Measurements from ENCODE around the gene CBFB. TPM values are rescaled to one million over a fixed set of nuclear protein-coding genes. Genes with fewer than 3 reads are reported as not detected.
"Not testable (repeated sequence)": the region's sequence is repeated elsewhere in the genome, so short reads cannot be mapped to it uniquely, and the experiment has no call there.

The CBFB gene
- total and polyA plus RNA-seq, 11 donors = 11.3 to 53.6 (median 28.1) TPM

GRCh38 chr16:66988197-66988788, 40.7 kb upstream of the CBFB start, which contains the start of gene CES4A:
TSS of gene CES4A (plus strand) at chr16:66988589. CDS start at chr16:66988773, 184 bp downstream.
- DNase-seq (no peak), ATAC-seq (no peak)
- Histone ChIP-seq H3K27ac (no peak within 1 kb of the TSS), H3K4me1 (no peaks in the 10 kb centered on the region), H3K4me3 (no peak within 1 kb of the TSS), H3K27me3 (no peaks in the 10 kb centered on the region), H3K36me3 (no peaks in the 10 kb centered on the region), H3K9me3 (no peaks in the 10 kb centered on the region)
- 75 to 83% (median 78%) methylated on average over 10 to 11 of the region's 11 CpGs for WGBS, 4 donors
- intact Hi-C loops (cut with DNase I) = no loop called here
- TF ChIP-seq CTCF (IDR thresholded peaks at IDR 0.05) = no peak
- no peak for TF ChIP-seq POLR2A (IDR thresholded peaks at IDR 0.05)

- no peak for ATAC-seq
- H3K9me3 ChIP-seq = no peaks in the 10 kb centered on the region
- 87 to 92% (median 90%) methylated on average over 2 of the region's 2 CpGs for WGBS, 4 donors
These were observed 37.3 kb upstream of the CBFB start for GRCh38 chr16:66991545-66992077.

GRCh38 chr16:66993558-66993957, 35.4 kb upstream of the CBFB start:
- H3K36me3 ChIP-seq; DNase-seq; H3K27ac ChIP-seq; ATAC-seq; H3K9me3 ChIP-seq; intact Hi-C loops (cut with DNase I); H3K27me3 ChIP-seq; H3K4me3 ChIP-seq: not testable (repeated sequence)
- WGBS, 4 donors = 94 to 96% (median 95%) methylated on average over 12 of the region's 12 CpGs
- peaks cover 0 to 19% (median 4%) of the 10 kb centered on the region in 12 donors for H3K4me1 ChIP-seq

More at GRCh38 chr16:66991545-66992077, 37.3 kb upstream of the CBFB start:
- Histone ChIP-seq H3K36me3 (no peaks in the 10 kb centered on the region), H3K4me1 (peaks cover 0 to 9% (median 1%) of the 10 kb centered on the region in 12 donors), H3K27ac (no peak overlapping the region), H3K4me3 (no peak overlapping the region), H3K27me3 (no peaks in the 10 kb centered on the region)
- intact Hi-C loops (cut with DNase I) = no loop called here
- DNase-seq = no peak
- no peak for TF ChIP-seq CTCF (IDR thresholded peaks at IDR 0.05)
- TF ChIP-seq POLR2A (IDR thresholded peaks at IDR 0.05) = no peak

GRCh38 chr16:66996324-66996982, 32.5 kb upstream of the CBFB start:
- H3K9me3 ChIP-seq = no peaks in the 10 kb centered on the region
- TF ChIP-seq POLR2A (IDR thresholded peaks at IDR 0.05) (no peak), CTCF (IDR thresholded peaks at IDR 0.05) (no peak)
- H3K36me3 ChIP-seq = no peaks in the 10 kb centered on the region
- H3K27ac ChIP-seq = peak overlapping the region in 11 of 12 donors; percentile 36 to 83 (median 63)
- peaks cover 0 to 35% (median 12%) of the 10 kb centered on the region in 12 donors for H3K4me1 ChIP-seq
- no peaks in the 10 kb centered on the region for H3K27me3 ChIP-seq
- WGBS, 4 donors = 50 to 70% (median 60%) methylated on average over 2 to 6 of the region's 6 CpGs
- DNase-seq = peak in 2 of 5 donors; percentile 18 to 73
- peak; percentile 83 to 89 (median 86) for ATAC-seq
- no peak overlapping the region for H3K4me3 ChIP-seq
- intact Hi-C loops (cut with DNase I) = no loop called here
